ENCODE measurements around the gene AKAP9.
"Not testable (repeated sequence)": the region's sequence is repeated elsewhere in the genome, so short reads cannot be mapped to it uniquely, and the experiment has no call there.

The AKAP9 gene

DNA sequence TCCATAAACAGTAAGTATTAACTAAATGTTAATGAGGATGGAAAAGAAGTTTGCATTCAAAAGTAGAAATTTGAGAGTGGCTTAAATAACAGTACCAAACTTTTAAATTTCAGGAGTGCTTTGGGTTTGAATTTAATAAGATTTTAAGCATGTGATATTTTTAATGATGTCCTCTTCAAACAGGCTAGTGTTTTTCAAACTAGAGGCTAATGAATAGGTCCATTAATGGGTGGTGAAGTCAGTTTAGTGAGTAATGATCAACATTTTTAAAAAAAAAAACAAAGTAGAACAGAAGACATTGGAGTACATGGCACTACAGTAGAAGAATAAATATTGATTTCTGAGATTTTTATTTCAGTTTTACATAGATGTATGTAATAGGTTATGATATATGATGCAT, 72.9 kb downstream of the AKAP9 start:
- DNase-seq (ENCODE audit: low read depth): no peak

DNA sequence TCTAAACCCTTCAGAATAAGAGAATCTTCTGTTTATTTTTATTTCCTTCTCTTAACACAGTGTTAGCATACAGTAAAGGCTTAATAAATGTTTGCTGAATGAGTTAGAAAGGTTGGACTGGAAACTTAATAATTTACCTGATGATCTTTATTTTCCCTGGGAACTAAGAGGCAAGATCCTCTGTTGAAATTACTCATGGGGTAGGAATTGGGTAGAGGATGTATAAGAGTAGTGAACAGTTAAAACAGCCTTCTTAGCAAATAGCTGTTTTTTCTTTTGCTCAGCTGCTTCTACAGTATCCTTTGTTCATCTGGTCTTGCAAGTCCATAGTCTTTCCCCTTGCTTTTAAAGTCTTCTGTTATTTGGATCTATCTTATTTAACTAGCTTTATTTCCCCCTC, 80.0 kb downstream of the AKAP9 start:
- DNase-seq (ENCODE audit: low read depth): no peak

DNA sequence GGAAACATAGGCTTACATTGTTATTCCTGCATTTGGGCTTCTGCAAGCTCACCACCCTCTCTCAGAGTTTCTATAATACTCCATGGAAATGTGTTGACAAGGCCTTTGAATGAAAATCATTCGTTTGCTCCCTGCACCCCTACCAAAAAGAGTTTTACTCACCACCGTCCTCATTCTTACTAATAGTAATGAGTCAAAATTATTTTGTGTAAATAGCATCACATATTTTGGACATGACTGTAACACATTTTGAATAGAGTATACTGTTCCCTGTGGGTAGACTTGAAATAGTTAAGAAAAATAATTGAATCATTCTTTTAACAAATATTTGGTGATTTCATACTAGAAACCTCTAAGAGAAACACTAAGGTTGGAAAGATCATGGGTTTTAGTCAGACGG, 84.6 kb downstream of the AKAP9 start:
- DNase-seq (ENCODE audit: low read depth): peak; percentile 58

DNA sequence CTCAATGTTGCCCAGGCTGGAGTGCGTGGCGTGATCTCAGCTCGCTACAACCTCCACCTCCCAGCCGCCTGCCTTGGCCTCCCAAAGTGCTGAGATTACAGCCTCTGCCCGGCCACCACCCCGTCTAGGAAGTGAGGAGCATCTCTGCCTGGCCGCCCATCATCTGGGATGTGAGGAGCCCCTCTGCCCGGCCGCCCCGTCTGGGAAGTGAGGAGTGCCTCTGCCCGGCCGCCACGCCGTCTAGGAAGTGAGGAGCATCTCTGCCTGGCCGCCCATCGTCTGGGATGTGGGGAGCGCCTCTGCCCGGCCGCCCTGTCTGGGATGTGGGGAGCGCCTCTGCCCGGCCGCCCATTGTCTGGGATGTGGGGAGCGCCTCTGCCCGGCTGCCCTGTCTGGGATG, 86.0 kb downstream of the AKAP9 start:
- not testable (repeated sequence) for DNase-seq (ENCODE audit: low read depth)

DNA sequence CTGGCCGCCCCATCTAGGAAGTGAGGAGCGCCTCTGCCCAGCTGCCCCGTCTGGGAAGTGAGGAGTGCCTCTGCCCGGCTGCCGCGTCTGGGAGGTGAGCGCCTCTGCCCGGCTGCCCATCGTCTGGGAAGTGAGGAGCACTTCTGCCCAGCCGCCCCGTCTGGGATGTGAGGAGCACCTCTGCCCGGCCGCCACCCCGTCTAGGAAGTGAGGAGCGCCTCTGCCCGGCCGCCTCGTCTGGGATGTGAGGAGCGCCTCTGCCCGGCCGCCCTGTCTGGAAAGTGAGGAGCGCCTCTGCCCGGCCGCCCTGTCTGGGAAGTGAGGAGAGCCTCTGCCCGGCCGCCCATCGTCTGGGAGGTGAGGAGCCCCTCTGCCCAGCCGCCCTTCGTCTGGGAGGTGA, 86.5 kb downstream of the AKAP9 start:
- not testable (repeated sequence) for DNase-seq (ENCODE audit: low read depth)

DNA sequence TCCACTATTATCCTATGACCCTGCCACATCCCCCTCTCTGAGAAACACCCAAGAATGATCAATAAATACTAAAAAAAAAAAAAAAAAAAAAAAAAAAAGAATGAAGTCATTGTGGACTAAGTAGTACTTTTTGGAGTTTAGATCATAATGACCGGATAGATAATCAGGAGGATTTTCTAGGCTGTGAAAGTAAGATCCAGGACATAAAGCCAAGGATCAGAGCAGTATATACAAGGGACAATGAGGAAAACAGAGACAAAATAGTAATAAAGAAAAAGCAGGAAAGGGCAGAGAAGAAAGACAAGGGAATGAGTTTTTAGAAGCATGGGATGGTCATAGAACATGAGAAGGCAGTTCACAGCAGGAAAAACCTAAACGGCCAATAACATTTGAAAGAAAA, 87.6 kb downstream of the AKAP9 start:
- DNase-seq (ENCODE audit: low read depth): no peak

DNA sequence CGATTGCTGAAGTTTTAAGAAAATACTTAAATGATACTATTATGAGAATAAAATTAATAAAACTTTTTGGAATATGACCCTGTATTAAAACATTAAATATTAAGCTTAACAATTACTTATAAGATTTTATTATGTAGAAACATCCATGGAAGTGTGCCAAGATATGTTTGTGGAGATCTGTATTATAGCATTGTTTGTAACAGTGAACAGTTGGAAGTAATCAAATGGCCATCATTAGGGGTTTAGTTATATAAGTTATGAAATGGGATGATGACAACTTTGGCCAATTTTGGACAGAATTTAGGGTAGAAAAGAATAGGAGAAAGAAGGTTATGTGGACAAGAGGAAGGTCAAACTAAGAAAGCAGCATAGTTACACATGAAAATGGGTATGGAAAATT, 88.0 kb downstream of the AKAP9 start:
- no peak for DNase-seq (ENCODE audit: low read depth)

DNA sequence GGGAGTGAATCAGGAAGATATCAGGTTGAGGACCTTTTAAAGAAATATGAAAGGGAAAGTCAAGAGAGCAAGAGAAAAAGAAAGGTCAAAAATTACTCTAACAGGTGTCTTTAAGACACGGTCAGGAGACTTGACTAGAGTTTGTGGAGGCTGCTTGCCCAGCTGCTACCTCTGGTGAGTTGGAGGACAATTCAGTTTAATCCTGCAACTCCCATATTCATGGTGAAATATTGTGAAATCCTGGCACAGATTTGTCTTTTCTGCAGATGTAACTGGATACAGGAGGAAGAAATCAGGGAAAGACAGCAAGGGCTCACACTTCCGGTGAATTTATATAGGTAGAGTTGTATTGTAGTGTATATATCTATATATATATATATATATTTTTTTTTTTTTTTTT, 93.5 kb downstream of the AKAP9 start:
- peak; percentile 55 for DNase-seq (ENCODE audit: low read depth)

DNA sequence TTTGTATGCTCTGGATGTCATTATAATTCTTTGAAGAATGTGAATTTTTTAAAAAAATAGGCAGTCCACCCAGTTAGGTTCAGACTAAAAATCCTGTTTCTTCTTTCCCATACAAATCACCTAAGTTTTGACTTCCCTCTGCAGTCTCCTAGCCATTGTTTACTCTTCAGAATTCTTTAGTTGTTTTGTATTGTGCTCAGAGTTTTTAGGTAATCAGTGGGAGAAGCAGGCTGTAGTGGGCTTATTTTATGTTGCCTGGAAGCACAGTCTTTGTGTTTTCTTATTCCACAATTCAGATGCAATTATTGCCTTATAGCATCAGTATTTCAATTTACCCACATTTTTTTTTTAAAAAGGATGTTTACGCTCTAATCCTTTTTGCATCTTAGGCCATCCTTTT, 94.9 kb downstream of the AKAP9 start:
- no peak for DNase-seq (ENCODE audit: low read depth)

DNA sequence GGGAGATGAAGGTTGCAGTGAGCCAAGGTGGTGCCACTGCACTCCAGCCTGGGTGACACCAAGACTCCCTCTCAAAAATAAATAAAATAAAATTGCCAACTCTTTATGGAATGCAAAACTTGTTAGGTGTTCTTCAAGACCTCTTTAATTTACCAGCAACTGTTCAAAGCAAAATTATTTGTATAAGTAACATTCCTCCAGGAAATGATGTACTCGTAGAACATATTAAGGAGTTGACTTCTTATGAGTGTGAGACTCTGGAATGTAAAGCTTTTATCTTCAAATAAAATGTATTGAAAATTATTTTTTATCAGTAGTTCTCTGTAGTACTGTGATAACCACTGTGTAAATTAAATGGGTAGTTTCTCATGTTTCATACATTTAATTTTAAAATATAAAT, 99.2 kb downstream of the AKAP9 start:
- DNase-seq (ENCODE audit: low read depth): no peak

DNA sequence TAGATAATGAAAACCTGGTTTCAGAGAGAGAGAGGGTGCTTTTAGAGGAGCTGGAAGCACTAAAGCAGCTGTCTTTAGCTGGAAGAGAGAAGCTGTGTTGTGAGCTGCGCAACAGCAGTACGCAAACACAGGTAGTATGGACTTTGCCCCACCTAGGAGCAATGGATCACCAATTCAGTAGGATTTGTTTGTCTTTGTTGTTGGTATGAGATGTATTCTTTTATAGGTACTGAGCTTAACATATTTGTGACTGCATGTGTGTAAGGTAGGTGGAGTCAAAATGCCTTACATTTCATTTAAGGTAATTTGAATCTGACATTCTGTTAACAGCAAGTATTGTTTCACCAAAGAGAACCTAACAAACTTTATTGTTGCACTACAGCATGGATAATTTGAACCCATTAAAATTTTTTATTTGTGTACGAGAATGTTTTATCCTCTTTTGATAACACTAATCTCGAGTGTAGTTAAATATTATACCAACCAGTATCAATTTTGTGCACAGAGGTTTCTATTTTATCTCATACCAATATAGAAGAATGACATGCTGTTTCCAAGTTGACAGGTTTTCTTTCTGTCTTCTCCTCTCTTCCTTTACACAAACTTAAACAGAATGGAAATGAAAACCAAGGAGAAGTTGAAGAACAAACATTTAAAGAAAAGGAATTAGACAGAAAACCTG, 101.5 kb downstream of the AKAP9 start:
- DNase-seq (ENCODE audit: low read depth): no peak

DNA sequence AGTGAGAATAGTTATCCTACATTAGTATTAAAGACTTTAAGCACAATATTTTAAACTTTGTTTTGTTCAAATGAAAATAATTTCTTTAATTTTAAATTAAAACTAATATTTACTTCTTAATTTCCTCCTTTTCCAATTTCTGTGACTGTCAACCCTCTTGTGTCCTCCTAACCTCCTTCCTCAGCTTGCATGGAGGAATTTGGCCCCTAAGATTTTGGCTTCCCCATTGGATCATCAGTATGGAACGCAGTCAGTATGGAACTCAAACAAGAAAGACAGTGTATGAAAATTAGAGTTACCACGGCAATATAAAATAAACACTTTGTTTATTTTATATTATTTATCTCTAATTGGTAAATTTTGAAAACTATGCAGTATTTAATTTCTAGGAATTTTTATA, 102.4 kb downstream of the AKAP9 start:
- DNase-seq (ENCODE audit: low read depth): no peak

DNA sequence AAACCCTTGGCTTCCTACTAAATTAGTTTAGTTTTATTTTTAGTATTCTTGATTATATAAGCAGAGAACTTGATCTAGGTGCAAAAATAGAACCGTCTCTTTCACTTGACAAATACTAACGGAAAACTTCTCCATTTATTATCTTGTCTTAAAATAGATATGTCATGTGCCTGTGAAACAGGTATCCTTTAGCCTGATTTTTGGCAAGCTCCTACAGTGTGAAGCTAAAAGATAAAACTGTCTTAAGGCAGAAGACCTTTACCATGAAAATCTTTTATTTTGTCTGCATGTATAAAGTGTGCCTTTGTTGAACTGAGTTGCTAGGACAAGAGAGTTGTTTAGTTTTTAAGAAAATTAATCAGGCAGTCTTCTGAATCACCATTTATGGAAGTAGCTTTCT, 103.0 kb downstream of the AKAP9 start:
- no peak for DNase-seq (ENCODE audit: low read depth)

DNA sequence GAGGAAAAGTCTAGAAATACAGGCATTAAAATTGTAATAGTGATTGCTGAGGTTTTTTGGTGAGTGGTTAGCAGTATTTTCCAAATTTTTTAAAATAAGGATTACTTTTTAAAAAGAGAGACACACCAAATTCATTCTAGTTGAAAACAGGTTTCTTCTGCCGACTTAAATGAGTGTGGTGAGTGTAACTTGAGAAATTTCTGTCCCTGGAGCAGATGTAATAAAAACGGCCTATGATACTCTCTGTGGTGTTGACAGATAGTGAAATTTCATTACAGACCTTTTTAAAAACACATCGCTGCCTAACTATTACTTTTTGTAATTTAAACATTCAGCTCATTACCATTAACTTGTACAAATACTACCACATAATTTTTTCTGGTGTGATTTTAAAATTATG, 103.5 kb downstream of the AKAP9 start:
- no peak for DNase-seq (ENCODE audit: low read depth)

DNA sequence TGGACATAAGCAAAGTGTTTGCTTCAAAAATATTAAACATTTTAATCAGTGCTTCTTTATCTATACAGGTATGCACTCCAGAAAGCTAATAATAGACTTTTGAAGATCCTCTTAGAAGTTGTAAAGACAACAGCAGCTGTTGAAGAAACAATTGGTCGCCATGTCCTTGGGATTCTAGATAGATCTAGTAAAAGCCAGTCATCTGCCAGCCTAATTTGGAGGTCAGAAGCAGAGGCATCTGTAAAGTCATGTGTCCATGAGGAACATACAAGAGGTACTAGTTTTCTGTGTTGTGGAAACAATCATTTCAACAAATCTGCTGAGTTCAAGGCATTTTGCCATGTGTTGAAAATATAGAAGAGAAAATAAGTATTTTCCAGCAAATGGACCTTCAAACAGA, 104.3 kb downstream of the AKAP9 start:
- no peak for DNase-seq (ENCODE audit: low read depth)

DNA sequence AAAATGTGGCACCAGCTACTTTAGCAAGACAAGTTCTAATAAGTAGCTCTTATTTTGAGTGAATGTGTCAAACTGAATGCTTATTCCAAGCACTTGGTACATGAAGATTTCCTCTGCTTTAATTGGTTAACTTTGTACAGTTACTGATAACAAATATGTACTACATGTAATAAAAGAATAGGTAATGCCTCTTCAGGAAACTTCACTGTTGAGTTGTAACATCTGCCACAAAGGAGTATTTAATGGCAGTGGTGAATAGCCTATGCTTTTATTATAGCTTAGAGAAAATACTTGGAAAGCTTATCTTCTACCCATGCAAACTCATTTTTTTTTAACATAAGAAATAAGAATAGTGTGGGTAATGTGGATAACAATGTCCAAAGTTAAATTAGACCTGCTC, 111.0 kb downstream of the AKAP9 start:
- DNase-seq (ENCODE audit: low read depth): no peak

DNA sequence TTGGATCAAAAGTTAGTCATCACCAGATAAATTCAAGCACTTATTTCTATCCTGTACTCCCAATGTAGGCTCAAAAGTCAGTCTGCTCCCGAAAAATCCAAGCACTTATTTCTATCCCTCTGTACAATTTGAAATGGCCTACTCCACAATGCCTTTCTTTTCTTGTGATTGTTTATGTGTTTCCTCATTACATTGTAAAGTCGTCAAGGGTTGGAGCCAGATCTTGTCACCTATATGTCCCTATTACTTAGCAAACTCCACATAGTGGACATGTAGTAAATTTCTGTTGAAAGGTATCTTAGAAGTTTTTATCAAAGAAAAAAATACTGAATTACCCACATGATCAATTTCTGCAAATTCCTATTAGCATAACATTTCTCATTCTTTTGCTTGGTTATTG, 111.5 kb downstream of the AKAP9 start:
- no peak for DNase-seq (ENCODE audit: low read depth)

DNA sequence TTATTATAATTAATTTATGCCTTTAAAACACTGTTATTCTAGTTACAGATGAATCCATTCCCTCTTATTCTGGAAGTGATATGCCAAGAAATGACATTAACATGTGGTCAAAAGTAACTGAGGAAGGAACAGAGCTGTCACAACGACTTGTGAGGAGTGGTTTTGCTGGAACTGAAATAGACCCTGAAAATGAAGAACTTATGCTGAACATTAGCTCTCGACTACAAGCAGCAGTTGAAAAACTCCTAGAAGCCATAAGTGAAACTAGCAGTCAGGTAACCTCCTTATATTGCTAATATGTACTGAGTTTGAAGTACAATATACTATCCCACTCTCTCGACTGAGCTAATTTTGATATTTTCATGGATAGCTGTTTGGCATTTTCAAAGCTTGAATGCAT, 112.0 kb downstream of the AKAP9 start:
- DNase-seq (ENCODE audit: low read depth): no peak

DNA sequence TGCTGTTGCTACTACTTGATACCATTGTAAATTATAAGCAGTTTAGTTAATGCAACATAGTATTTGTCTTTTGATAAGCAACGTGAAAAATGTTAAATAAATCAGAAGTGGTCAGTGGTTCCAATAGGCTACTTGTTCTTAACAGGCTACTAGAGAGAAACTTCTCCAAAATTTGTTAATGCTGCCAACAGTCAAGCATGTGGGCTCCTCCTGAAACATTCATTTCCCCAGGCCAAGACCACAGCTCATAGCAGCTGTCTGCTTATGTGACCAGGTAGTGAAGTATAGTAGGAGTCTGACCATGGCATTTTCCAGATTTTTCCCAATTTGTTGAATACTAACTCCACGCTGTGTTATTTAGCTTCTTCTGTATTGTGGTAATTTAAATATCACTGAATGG, 112.7 kb downstream of the AKAP9 start:
- no peak for DNase-seq (ENCODE audit: low read depth)

DNA sequence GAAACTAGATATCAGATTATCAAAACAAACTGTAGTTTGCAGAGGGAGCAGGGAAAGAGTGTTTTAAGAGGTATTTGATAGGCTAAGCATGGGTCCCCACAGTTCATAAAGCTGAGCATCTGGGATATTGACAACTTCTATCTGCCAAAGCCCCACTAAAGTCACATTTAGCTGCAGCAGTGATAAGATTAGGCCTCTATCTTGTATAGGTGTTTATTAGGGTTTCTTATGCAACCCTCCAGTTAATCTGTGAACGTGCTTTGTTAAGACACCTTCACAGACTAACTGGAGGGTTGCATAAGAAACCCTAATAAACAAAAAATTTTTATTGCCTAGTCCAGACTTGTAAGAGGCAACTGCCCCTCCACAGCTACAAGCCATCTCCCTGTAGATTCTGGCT, 115.6 kb downstream of the AKAP9 start:
- no peak for DNase-seq (ENCODE audit: low read depth)

DNA sequence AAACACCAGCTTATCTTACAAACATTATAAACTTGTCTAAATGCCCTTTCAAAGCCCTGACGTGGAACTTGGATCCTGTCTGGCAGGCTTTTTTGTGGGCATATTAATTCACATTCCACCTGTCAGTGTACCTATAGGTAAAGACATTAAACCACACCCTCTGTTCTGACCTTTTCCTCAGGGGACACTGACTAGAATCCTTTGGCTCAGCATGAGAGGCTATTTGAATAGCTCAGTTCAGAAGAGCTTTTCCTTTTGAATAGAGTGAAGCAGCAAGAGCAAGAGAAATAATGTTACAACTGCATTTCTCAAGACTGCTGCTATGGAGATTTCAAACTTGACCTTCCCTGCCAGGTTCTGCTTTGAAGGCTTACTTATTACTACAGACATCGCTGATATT, 116.7 kb downstream of the AKAP9 start:
- no peak for DNase-seq (ENCODE audit: low read depth)

DNA sequence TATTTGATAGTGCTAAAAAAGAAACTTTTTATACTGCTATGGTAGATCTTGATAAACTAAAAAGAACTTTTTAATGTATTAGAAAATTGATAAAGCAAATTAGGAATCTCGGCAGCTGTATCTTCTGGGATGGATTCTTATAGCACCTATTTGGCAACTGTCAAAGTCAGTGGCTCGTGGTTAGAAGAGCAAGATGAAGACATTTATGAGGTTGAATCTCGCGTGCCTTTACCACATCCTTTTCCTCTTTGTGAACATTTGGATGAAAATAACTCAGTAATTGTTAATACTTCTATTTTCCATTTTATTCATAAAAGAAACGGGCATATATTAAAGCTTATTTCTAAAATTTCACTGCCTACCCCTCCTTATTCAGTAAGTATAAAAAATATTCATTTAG, 117.4 kb downstream of the AKAP9 start:
- no peak for DNase-seq (ENCODE audit: low read depth)

DNA sequence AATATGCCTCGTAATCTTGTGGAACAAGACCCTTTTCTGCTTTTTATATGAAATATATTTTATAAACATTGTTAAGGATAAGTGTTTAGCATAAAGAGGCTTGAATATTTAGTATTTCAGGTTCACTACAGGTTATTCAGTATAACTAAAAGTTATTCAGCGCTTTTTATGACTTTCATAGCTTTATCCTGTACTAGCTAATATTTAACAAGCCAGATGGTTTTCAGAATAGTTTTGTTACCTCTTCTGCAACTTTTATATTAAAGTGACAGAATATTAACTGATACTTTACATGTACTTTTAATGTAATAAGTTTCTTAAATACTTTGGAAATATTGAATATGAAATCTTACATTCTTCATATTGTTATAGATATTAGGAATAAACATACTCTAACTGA, 118.2 kb downstream of the AKAP9 start:
- no peak for DNase-seq (ENCODE audit: low read depth)

DNA sequence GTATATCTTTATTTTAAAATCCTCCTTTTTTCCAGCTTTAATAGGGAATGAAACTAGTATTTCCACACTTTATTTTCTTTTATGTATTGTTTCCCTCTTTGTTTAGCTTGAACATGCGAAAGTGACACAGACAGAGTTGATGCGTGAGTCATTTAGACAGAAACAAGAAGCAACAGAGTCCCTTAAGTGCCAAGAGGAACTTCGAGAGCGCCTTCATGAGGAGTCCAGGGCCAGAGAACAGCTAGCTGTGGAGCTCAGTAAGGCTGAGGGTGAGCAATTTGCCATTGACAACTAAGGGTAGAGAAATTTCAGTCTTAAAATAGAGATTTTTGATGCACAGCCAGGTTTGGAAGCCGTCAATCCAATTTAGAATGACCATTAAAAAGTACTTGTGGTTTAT, 120.5 kb downstream of the AKAP9 start:
- no peak for DNase-seq (ENCODE audit: low read depth)

All from amniotic epithelial cell (primary cell).